Activated CD8-positive, alpha-beta memory T cell treated with anti-CD3 and anti-CD28 coated beads, Interleukin-2, amount 50 U/mL, for 4 hours (primary cell): Measurements from ENCODE around the gene SORBS2.

Experiments
- DNase-seq: peaks from one replicate; pipeline ENCODE4 v3.0.0-alpha.2; 2020

Gene SORBS2

GRCh38 chr4:185541251-185541727 is 270.7 kb downstream of the SORBS2 start:
- DNase-seq, result no peak

- DNase-seq, result no peak
These were observed 271.4 kb downstream of the SORBS2 start for GRCh38 chr4:185540487-185541120.

GRCh38 chr4:185540040-185540439 is 272.0 kb downstream of the SORBS2 start:
- no peak for DNase-seq

GRCh38 chr4:185538806-185539205 is 273.2 kb downstream of the SORBS2 start:
- DNase-seq, result no peak

GRCh38 chr4:185536411-185536709 is 275.6 kb downstream of the SORBS2 start:
- DNase-seq, result no peak

GRCh38 chr4:185535612-185536410 is 276.2 kb downstream of the SORBS2 start:
- DNase-seq, result no peak
